ENCODE data around the gene CEP295NL. TPM values are rescaled to one million over a fixed set of nuclear protein-coding genes. Genes with fewer than 3 reads are reported as not detected.

The CEP295NL gene
- total and polyA plus RNA-seq, 2 of the 8 experiments (the other 6 are each of a cell fraction or from before 2014, with no cell fraction given), result 0.06 to 2.0 TPM

GRCh38 chr17:78933025-78933958 lies 30.3 kb upstream of the CEP295NL start (continued):
- no peak for TF ChIP-seq CHD7 (IDR thresholded peaks at IDR 0.05; ENCODE audit: insufficient replicate concordance, low read length)
- no peak for TF ChIP-seq KDM4A (IDR thresholded peaks at IDR 0.05; ENCODE audit: low read depth, low read length, severe bottlenecking)
- no peak for TF ChIP-seq SAP30 (IDR thresholded peaks at IDR 0.05; ENCODE audit: insufficient read depth, insufficient replicate concordance, low read length)
- no peak for TF ChIP-seq RFX5 (IDR thresholded peaks at IDR 0.05; ENCODE audit: borderline replicate concordance, low read depth, low read length)
- TF ChIP-seq RBBP5 (IDR thresholded peaks at IDR 0.05; ENCODE audit: borderline replicate concordance, low read depth, low read length), result no peak
- no peak for TF ChIP-seq YY1 (IDR thresholded peaks at IDR 0.05; ENCODE audit: low read depth, low read length)
- TF ChIP-seq POLR2A (IDR thresholded peaks at IDR 0.05; ENCODE audit: control extremely low read depth in 1 of 2, low read depth in 2 of 2, low read length in 2 of 2), result no peak

Measured in H1 (cell line).